Fibroblast of skin of right biceps (primary cell): Measurements from ENCODE around the gene DPP10.
"Not testable (repeated sequence)": the region's sequence is repeated elsewhere in the genome, so short reads cannot be mapped to it uniquely, and the experiment has no call there.

Experiments used
- DNase-seq: peaks from one replicate; pipeline ENCODE4 v3.0.0-alpha.2; 2013

Gene DPP10

GRCh38 chr2:114517580-114517979 is 75.1 kb downstream of the DPP10 start:
- DNase-seq, result no peak

GRCh38 chr2:114518738-114519137 is 76.3 kb downstream of the DPP10 start:
- no peak for DNase-seq

- DNase-seq, result not testable (repeated sequence)
Observed at GRCh38 chr2:114522612-114523011, 80.2 kb downstream of the DPP10 start.

GRCh38 chr2:114525955-114526354 is 83.5 kb downstream of the DPP10 start:
- no peak for DNase-seq

GRCh38 chr2:114526841-114527240 is 84.4 kb downstream of the DPP10 start:
- DNase-seq, result no peak

GRCh38 chr2:114527330-114527983 is 85.0 kb downstream of the DPP10 start:
- no peak for DNase-seq

- DNase-seq, result no peak
Observed at GRCh38 chr2:114534116-114535084, 92.0 kb downstream of the DPP10 start.

GRCh38 chr2:114537777-114538176 is 95.3 kb downstream of the DPP10 start:
- no peak for DNase-seq

- no peak for DNase-seq
Observed at GRCh38 chr2:114542695-114543094, 100.3 kb downstream of the DPP10 start.

- peak; percentile 1 for DNase-seq
Observed at GRCh38 chr2:114543236-114543766, 100.9 kb downstream of the DPP10 start.

- DNase-seq, result no peak
Observed at GRCh38 chr2:114545052-114545451, 102.6 kb downstream of the DPP10 start.

- no peak for DNase-seq
Observed at GRCh38 chr2:114546531-114546930, 104.1 kb downstream of the DPP10 start.

GRCh38 chr2:114548151-114548550 is 105.7 kb downstream of the DPP10 start:
- DNase-seq, result no peak

GRCh38 chr2:114550364-114550763 is 107.9 kb downstream of the DPP10 start:
- DNase-seq, result no peak

GRCh38 chr2:114550895-114551793 is 108.7 kb downstream of the DPP10 start:
- peak; percentile 3 for DNase-seq

- no peak for DNase-seq
Observed at GRCh38 chr2:114553027-114553426, 110.6 kb downstream of the DPP10 start.

GRCh38 chr2:114569166-114569565 is 126.7 kb downstream of the DPP10 start:
- no peak for DNase-seq

- DNase-seq, result no peak
Observed at GRCh38 chr2:114577657-114578056, 135.2 kb downstream of the DPP10 start.

GRCh38 chr2:114579542-114579941 is 137.1 kb downstream of the DPP10 start:
- DNase-seq, result no peak

GRCh38 chr2:114580691-114581090 is 138.2 kb downstream of the DPP10 start:
- DNase-seq, result no peak

GRCh38 chr2:114598329-114598728 is 155.9 kb downstream of the DPP10 start:
- DNase-seq, result no peak

- DNase-seq, result no peak
Observed at GRCh38 chr2:114609203-114609602, 166.8 kb downstream of the DPP10 start.

GRCh38 chr2:114609801-114610200 is 167.4 kb downstream of the DPP10 start:
- DNase-seq, result no peak
